Retinal pigment epithelial cell (primary cell): ENCODE measurements around the gene TRPC4.

Source experiments
- DNase-seq: peaks from one replicate; pipeline ENCODE4 v3.0.0-alpha.2; 2010; ENCODE audit warnings: low read depth
- H3K4me3 ChIP-seq: 2 replicates; pipeline ENCODE4 v1.5.1; 2011; ENCODE audit warnings: mild to moderate bottlenecking, low read length, control low read depth, moderate library complexity
- CTCF ChIP-seq: conservative IDR thresholded peaks from 2 replicates; pipeline ENCODE4 v1.5.1; 2011; ENCODE audit warnings: low read depth, low read length, control low read depth, inconsistent platforms

Gene TRPC4

GRCh38 chr13:37608750-37609339 lies 260.7 kb downstream of the TRPC4 start:
- peak; percentile 53 for TF ChIP-seq CTCF
- DNase-seq: no peak
- no peak overlapping the region for H3K4me3 ChIP-seq

GRCh38 chr13:37602733-37603381 lies 266.7 kb downstream of the TRPC4 start:
- DNase-seq: no peak
- peak; percentile 48 for TF ChIP-seq CTCF
- H3K4me3 ChIP-seq: no peak overlapping the region

- no peak for TF ChIP-seq CTCF
- no peak for DNase-seq
- no peak overlapping the region for H3K4me3 ChIP-seq
These were observed 267.7 kb downstream of the TRPC4 start for GRCh38 chr13:37601648-37602440.

GRCh38 chr13:37599519-37599918 lies 270.1 kb downstream of the TRPC4 start:
- TF ChIP-seq CTCF: no peak
- no peak overlapping the region for H3K4me3 ChIP-seq
- no peak for DNase-seq

GRCh38 chr13:37598597-37598996 lies 271.0 kb downstream of the TRPC4 start, which contains the start of gene POSTN:
TSS of gene POSTN (minus strand) at chr13:37598768. CDS start at chr13:37598726, 42 bp downstream.
- peak within 1 kb of the TSS; percentile 34 for H3K4me3 ChIP-seq
- no peak for DNase-seq

GRCh38 chr13:37597477-37598025 lies 272.0 kb downstream of the TRPC4 start:
- no peak for TF ChIP-seq CTCF
- peak overlapping the region; percentile 34 for H3K4me3 ChIP-seq
- no peak for DNase-seq

More at GRCh38 chr13:37598597-37598996, 271.0 kb downstream of the TRPC4 start, which contains the start of gene POSTN:
- TF ChIP-seq CTCF: no peak
